Nephron progenitor cell (in vitro differentiated cells): Measurements from ENCODE around the gene KIAA1328.
"Not testable (repeated sequence)": the region's sequence is repeated elsewhere in the genome, so short reads cannot be mapped to it uniquely, and the experiment has no call there.

ENCODE experiments used
- DNase-seq: peaks from one replicate; pipeline ENCODE4 v3.0.0; 2021
- H3K27ac Mint-ChIP-seq: 2 replicates; pipeline ENCODE4 v1.8.0; 2021; ENCODE audit warnings: mild to moderate bottlenecking, moderate library complexity, mixed read lengths
- H3K27me3 Mint-ChIP-seq: 2 replicates; pipeline ENCODE4 v1.8.0; 2021; ENCODE audit warnings: mild to moderate bottlenecking, low read depth, mixed read lengths; ENCODE audit not compliant: poor library complexity
- H3K36me3 Mint-ChIP-seq: 2 replicates; pipeline ENCODE4 v1.8.0; 2021; ENCODE audit warnings: low read depth, mixed read lengths
- H3K4me1 Mint-ChIP-seq: 2 replicates; pipeline ENCODE4 v1.8.0; 2021; ENCODE audit warnings: mixed read lengths
- H3K4me3 Mint-ChIP-seq: 2 replicates; pipeline ENCODE4 v1.8.0; 2021; ENCODE audit warnings: mild to moderate bottlenecking, moderate library complexity, mixed read lengths
- H3K9me3 Mint-ChIP-seq: 2 replicates; pipeline ENCODE4 v1.8.0; 2021; ENCODE audit warnings: mild to moderate bottlenecking, moderate library complexity, mixed read lengths
- CTCF ChIP-seq: fragments of 200-600 bp; sonication (generic); IDR thresholded peaks from 2 replicates; pipeline ENCODE4 v1.5.0; 2021; ENCODE audit warnings: antibody characterized with exemption

The KIAA1328 gene

GRCh38 chr18:36851202-36851590 is 22.3 kb downstream of the KIAA1328 start:
- Mint-ChIP-seq H3K27ac (no peak overlapping the region), H3K36me3 (peaks cover 44% of the 10 kb centered on the region), H3K4me3 (no peak overlapping the region), H3K9me3 (peaks cover 30% of the 10 kb centered on the region), H3K4me1 (no peaks in the 10 kb centered on the region), H3K27me3 (peaks cover 3% of the 10 kb centered on the region)
- no peak for TF ChIP-seq CTCF
- no peak for DNase-seq

- Mint-ChIP-seq H3K27me3 (peaks cover 3% of the 10 kb centered on the region), H3K36me3 (peaks cover 31% of the 10 kb centered on the region), H3K4me1 (no peaks in the 10 kb centered on the region), H3K4me3 (no peak overlapping the region), H3K27ac (no peak overlapping the region), H3K9me3 (peaks cover 16% of the 10 kb centered on the region)
- TF ChIP-seq CTCF, result no peak
- no peak for DNase-seq
Observed at GRCh38 chr18:36856815-36857214, 27.9 kb downstream of the KIAA1328 start.

GRCh38 chr18:36862182-36862581 is 33.3 kb downstream of the KIAA1328 start:
- no peaks in the 10 kb centered on the region for H3K36me3 Mint-ChIP-seq
- H3K27ac Mint-ChIP-seq, result no peak overlapping the region
- peaks cover 7% of the 10 kb centered on the region for H3K4me1 Mint-ChIP-seq
- H3K9me3 Mint-ChIP-seq, result no peaks in the 10 kb centered on the region
- H3K4me3 Mint-ChIP-seq, result no peak overlapping the region
- no peak for DNase-seq
- H3K27me3 Mint-ChIP-seq, result peaks cover 6% of the 10 kb centered on the region
- TF ChIP-seq CTCF, result no peak

GRCh38 chr18:36867056-36867455 is 38.1 kb downstream of the KIAA1328 start:
- Mint-ChIP-seq H3K4me3 (no peak overlapping the region), H3K27ac (no peak overlapping the region), H3K4me1 (peaks cover 15% of the 10 kb centered on the region), H3K36me3 (peaks cover 17% of the 10 kb centered on the region), H3K9me3 (no peaks in the 10 kb centered on the region), H3K27me3 (peaks cover 6% of the 10 kb centered on the region)
- no peak for TF ChIP-seq CTCF
- DNase-seq, result no peak

- H3K36me3 Mint-ChIP-seq, result peaks cover 55% of the 10 kb centered on the region
- no peak for TF ChIP-seq CTCF
Observed at GRCh38 chr18:36871801-36872200, 42.9 kb downstream of the KIAA1328 start.

GRCh38 chr18:36872329-36872728 is 43.4 kb downstream of the KIAA1328 start:
- Mint-ChIP-seq H3K27me3 (no peaks in the 10 kb centered on the region), H3K36me3 (peaks cover 59% of the 10 kb centered on the region), H3K27ac (peak overlapping the region; percentile 95), H3K4me3 (no peak overlapping the region), H3K4me1 (peaks cover 14% of the 10 kb centered on the region), H3K9me3 (peaks cover 27% of the 10 kb centered on the region)
- DNase-seq, result no peak
- no peak for TF ChIP-seq CTCF

More at GRCh38 chr18:36871801-36872200, 42.9 kb downstream of the KIAA1328 start:
- DNase-seq, result no peak
- H3K27ac Mint-ChIP-seq, result peak overlapping the region; percentile 95
- H3K27me3 Mint-ChIP-seq, result no peaks in the 10 kb centered on the region
- H3K4me1 Mint-ChIP-seq, result peaks cover 14% of the 10 kb centered on the region
- peaks cover 27% of the 10 kb centered on the region for H3K9me3 Mint-ChIP-seq
- H3K4me3 Mint-ChIP-seq, result no peak overlapping the region

GRCh38 chr18:36873826-36874225 is 44.9 kb downstream of the KIAA1328 start:
- peaks cover 34% of the 10 kb centered on the region for H3K9me3 Mint-ChIP-seq
- not testable (repeated sequence) for H3K4me3 Mint-ChIP-seq, H3K27me3 Mint-ChIP-seq, H3K27ac Mint-ChIP-seq, DNase-seq
- H3K4me1 Mint-ChIP-seq, result peaks cover 14% of the 10 kb centered on the region
- peaks cover 68% of the 10 kb centered on the region for H3K36me3 Mint-ChIP-seq

GRCh38 chr18:36879796-36880195 is 50.9 kb downstream of the KIAA1328 start:
- not testable (repeated sequence) for H3K4me1 Mint-ChIP-seq, DNase-seq

More at GRCh38 chr18:36879796-36880195, 50.9 kb downstream of the KIAA1328 start:
- not testable (repeated sequence) for H3K4me3 Mint-ChIP-seq, H3K27me3 Mint-ChIP-seq, H3K27ac Mint-ChIP-seq
- peaks cover 59% of the 10 kb centered on the region for H3K36me3 Mint-ChIP-seq
- peaks cover 32% of the 10 kb centered on the region for H3K9me3 Mint-ChIP-seq
